HG03457 (cell line): Measurements from ENCODE around the gene NPHP4.

ENCODE experiments used
- ATAC-seq: cut with Tn5 transposase; IDR thresholded peaks from one replicate; pipeline ENCODE4 v1.9.1; 2021; ENCODE audit warnings: moderate number of reproducible peaks; ENCODE audit not compliant: unreplicated experiment

Gene NPHP4

DNA sequence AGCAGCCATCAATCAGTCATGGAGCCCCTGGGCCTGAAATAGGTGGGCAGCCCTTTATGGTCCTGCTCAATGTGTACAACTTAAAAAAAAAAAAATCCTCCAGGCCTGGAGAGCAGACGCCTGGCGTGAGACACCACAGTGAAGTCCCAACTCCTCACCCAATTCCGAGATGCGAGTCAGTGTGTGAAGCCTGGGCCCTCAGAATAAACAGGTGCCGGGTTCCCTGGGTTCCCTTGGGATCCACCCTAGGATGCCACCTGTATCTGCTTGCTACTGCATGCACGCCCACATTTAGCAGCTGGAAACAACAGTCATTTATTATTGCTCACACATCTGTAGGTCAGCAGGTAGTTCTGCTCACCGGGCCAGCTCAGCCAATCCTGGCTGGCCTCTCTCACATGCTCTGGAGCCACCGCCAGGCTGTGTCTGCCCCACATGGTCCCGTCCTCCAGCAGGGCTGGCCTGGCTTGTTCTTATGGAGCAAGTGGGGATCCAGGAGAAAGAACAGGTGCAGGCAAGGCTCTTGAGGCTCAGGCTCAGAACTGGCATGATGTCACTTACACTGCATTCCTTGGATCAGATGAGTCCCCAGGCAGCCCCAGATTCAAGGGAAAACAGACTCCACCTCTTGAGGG is 172.7 kb downstream of the NPHP4 start:
- no peak for ATAC-seq

DNA sequence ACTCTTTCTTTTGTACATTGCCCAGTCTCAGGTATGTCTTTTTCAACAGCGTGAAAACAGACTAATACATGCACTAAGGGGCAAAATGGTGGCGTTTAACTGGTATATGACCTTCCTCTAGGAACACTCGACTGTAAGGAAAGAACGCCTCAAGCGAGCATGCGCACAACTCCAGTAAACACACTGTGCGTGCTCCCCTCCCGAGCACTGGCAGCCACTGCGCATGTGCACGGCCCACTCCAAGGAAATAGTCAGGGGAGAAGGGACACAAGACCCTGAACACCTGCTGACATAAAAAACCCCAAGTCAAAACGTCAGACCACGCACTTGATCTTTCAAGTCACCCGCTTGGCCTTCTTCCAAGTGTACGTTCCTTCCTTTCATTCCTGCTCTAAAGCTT is 173.5 kb downstream of the NPHP4 start:
- ATAC-seq: no peak

DNA sequence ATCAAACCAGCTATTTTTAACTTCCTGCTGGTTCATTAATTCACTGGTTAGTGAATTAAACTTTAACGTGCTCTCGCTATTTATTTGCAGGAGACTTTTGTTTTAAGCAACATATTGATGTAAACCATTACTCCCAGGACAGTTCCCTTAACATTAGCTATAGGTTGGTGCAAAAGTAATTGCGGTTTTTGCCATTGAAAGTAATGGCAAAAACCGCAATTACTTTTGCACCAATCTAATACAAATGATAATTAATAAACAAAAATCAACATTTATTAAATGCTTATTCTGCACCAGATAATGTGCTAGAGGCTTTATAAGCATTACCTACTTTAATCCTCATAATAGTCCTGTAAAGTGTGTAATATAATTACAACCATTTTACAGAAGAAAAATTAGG is 176.5 kb downstream of the NPHP4 start:
- no peak for ATAC-seq

DNA sequence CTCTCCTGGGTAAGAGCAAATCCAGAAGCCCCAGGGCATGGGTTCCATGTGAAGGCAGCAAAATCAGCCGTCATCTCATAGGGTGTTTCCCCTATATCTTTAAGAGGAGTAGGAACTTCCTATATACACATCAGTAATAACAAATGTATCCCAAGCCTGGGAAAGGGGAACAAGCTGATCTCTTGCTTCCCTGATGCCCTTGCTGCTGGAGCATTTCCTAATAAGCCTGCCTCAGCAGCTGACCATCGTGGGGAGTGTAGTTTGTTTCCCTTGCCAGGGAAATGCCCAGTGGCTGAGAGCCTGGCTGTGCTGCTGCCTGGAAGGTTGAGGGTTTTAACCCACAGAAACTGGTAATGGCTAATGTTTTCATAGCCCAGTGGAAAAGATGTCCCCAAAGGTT is 177.0 kb downstream of the NPHP4 start:
- no peak for ATAC-seq

DNA sequence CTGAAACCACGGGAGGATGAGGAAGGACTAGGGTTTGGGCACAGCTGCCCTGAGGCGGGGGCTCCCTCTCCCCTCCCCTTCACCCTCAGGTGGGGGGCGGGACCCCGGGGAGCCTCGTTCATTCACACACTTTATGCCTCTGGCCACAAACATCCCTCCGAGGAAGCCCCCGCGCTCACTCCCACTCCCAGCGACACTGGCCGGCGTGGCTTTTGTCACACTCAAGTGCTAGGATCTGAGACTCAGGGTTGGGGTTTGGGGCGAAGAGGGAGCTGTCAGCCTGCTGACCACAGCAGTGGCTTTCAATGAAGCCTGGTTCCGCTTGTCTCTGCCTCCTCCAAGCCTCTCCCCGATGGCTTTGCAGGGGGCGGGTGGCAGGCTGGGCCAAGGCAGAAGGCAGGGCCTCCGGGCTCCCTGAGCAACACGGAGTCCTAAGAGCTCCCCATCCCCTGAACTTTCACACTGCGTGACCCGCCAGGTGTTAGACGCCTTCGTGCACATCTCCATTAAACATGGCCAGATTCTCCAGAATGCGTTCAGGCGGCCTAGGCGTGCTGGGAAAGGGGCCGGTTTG is 178.1 kb downstream of the NPHP4 start:
- no peak for ATAC-seq

DNA sequence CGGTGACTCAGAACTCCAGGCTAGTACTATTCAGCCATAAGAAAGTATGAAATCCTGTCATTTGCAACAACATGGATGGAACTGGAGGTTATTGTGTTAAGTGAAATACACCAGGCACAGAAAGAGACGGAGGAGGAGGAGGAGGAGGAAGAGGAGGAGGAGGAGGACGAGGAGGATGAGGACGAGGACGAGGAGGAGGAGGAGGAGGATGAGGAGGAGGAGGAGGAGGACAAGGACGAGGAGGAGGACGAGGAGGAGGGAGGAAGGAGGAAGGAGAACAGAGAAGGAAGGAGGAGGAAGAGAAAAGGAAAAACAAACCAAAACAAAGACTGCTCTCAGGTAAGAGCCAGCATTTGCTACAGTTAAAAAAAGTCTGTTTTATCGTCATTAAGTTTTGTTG is 178.7 kb downstream of the NPHP4 start:
- ATAC-seq: no peak
